Fibroblast of skin of left quadriceps (primary cell): ENCODE results near the gene SKIC8.
"Not testable (repeated sequence)": the region's sequence is repeated elsewhere in the genome, so short reads cannot be mapped to it uniquely, and the experiment has no call there.

Source experiments
- DNase-seq, 2 experiments: peaks; one replicate each; pipeline ENCODE4 v3.0.0-alpha.2; 2013; ENCODE audit warnings: low read depth in 2 of 2

The SKIC8 gene

DNA sequence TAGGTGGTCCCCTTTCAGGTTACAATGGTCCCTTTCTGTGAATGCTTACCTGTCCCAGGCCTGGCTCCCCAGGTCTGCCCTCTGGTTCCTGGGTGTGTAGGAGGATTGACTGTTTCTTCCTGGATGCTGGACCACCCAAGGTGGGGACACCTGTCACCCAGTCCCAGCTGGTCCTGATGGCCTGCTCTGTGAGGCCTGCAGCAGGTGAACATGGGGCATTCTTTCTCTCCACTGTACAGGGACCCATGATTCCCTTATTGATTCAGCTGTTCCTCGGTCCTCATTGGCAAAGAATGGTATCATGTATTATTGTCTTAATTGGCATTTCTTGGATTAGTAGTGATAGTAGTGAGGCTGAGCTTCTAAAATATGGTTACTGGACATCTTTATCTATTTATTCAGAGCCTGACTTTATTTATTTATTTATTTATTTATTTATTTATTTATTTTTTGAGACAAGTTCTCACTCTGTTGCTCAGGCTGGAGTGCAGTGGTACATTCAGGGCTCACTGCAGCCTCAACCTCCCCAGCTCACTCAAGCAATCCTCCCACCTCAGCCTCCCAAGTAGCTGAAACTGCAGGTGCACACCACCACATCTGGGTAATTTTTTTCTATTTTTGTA lies 43.9 kb downstream of the SKIC8 start:
- no peak for DNase-seq

- DNase-seq, result no peak
Observed at GRCh38 chr15:78251136-78251535, 48.3 kb downstream of the SKIC8 start.

DNA sequence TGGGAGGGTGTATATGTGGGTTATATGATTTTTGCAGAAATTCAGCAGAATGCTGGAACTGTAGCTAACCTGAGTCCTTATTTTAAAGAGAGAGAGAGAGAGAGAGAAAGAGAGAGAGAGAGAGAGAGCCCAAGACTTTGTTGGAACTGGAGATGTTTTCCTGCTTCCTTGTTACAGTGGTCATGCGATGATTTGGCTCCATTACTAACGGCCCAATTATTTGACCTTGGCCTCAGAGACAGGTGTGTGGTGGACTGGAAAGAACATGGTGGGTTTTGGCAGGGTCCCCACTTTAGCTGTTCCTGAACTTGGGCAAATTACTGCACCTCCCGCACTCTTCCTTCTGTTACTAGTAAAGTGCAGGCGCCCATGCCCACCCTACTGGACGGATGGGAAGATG lies 50.3 kb downstream of the SKIC8 start:
- DNase-seq, result no peak

DNA sequence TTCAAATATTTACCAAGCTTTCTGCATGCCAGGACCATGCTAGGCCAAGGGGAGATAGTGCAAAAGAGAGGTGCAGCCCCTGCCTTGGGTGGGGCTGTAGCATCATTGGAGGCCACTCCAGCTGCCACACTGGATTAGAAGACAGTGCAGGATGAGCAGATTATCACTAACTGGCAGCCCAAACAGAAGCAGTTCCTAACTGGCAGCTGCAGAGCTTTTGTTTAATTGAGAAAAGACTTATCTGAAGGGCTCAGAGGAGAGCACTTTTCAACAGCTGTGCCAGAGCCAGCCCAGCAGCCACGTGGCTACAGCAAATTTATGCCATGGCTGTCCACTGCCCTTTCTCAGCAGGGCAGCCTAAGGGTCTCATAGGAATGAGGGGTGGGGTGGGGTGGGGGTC lies 51.5 kb downstream of the SKIC8 start:
- no peak for DNase-seq

GRCh38 chr15:78245976-78246620 lies 53.3 kb downstream of the SKIC8 start:
- not testable (repeated sequence) for DNase-seq

DNA sequence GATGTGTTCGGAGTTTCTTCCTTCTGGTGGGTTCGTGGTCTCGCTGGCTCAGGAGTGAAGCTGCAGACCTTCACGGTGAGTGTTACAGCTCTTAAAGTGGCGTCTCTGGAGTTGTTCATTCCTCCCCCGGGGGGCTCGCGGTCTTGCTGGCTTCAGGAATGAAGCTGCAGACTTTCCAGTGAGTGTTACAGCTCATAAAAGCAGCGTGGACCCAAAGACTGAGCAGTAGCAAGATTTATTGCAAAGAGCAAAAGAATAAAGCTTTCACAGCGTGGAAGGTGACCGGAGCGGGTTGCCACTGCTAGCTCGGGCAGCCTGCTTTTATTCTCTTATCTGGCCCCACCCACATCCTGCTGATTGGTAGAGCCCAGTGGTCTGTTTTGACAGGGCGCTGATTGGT lies 54.0 kb downstream of the SKIC8 start:
- not testable (repeated sequence) for DNase-seq

- DNase-seq, result no peak
Observed at GRCh38 chr15:78244893-78245292, 54.5 kb downstream of the SKIC8 start.

GRCh38 chr15:78244101-78244500 lies 55.3 kb downstream of the SKIC8 start:
- no peak for DNase-seq

DNA sequence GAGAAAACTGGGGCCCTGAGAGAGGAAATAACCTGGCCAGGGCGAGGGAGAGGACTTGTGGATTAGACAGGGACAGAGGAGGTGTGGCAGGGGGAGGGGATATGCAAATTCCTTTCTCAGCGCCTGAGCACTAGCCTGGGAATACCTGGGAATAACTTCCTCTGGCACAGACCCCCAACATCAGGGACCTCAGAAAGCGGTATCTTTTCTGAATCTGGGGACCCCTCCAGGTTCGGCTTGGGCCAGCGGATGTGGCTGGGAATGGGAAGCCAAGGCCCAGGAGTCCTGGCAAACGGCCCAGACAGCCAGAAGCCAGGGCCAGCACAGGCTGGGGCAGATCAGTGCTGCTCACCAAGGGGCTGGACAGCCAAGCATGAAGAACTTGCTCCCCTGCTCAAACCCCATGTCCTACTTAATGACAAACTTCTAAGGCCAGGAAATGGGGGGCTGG lies 55.9 kb downstream of the SKIC8 start:
- no peak for DNase-seq

GRCh38 chr15:78243058-78243457 lies 56.4 kb downstream of the SKIC8 start:
- DNase-seq, result no peak

DNA sequence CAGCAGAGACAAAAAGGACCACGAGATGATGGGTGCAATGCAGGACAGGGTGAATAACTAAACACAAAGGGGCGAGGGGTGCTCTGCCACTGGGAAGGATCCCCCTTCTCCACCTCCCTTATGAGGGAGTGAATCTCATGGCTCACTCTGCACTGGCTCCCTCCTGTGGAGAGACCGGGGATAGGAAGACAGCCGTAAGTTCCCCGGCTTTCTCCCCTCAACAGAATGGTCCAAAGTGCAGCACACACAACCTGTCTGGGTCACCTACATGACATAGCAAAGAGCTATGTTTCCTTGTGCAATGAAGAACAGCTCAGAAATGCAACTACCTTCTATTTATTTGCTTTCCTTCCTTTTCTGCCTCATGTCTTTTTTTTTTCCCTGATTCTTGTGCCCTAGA lies 57.3 kb downstream of the SKIC8 start:
- DNase-seq, result no peak

GRCh38 chr15:78241017-78241416 lies 58.4 kb downstream of the SKIC8 start:
- no peak for DNase-seq

DNA sequence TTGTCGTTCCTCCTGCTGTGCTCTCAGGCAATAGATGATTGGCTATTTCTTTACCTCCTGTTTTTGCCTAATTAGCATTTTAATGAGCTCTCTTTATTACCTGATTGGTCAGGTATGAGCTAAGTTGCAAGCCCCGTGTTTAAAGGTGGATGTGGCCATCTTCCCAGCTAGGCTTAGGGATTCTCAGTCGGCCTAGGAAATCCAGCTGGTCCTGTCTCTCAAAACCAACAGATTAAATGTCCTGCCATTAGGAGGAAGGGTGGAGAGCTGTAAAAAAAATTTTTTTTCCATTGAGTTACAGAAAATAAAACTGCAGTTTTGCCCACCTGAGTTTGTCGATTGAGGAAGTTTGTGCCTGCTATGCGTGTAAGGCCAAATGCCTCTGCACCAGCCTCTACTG lies 59.6 kb downstream of the SKIC8 start:
- DNase-seq, result no peak

DNA sequence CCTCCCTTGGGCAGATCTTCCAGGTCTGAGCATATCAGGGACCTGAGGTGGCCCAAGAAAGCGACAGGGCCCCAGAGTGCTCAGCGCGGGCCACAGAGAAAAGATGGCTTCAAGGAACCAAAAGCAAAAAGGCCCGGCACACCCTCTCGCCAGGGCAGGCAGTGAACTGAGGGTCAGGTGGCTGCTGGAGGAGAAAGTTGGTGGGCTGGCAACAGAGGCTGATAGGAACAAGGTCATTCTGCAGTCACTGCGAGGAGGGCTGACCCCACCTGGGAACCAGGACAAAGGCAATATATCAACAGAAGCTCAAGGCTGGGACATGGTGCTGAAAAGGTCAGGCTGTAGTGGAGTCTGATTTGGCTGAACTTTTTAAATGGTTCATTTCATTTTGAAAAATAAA lies 62.3 kb downstream of the SKIC8 start:
- DNase-seq, result no peak

DNA sequence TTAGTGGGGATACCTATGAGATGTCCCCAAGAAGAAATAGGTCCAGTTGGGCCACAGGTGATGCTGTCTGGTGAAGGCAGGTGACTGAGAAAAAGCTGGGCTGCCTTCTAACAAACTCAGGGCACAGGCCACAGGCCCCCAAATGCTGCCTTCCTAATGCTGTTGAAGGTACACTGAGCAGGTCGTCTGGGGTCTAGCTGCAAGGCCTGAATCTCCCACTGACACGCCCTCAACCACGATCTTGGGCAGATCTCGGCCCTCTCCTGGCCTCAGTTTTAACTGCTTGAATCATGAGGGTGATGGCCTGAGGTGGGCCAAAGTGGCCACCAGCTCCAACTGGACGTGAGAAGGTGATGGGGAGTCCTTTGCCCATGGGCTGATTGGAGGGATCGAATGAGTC lies 62.9 kb downstream of the SKIC8 start:
- no peak for DNase-seq

DNA sequence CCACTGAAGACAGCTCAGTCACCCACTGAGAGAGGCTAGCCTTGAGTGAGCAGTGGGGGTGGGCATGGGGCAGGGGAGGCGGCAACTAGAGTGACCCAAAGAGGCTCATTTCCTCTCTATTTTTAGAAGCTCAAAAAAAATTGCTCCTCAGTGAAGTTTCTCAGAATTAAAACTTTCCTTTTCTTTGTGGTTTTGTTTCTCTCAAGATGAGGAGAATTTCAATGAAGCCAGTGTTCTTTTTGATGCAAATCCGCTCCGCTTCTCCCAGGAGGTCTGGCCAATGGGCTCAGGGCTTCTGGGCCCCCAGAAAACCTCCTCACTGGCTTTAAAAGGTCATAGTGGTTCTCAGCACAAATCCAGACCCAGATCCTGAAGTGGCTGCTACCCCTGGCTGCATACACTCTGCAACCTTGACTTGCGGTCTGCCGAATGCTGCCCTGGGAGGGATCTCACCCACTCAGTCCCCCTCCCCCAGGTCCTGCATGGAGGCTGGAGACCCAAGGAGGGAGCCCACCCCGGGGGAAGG lies 64.8 kb downstream of the SKIC8 start, which contains the start of gene ACSBG1:
ACSBG1 (minus strand) TSS at position 51 of the 526 bp plus-strand sequence. CDS start 64 bp downstream, outside the sequence.
- DNase-seq, result no peak

- DNase-seq, result no peak
Observed at GRCh38 chr15:78233496-78233895, 65.9 kb downstream of the SKIC8 start.
